Measurements from ENCODE around the gene ZNF354B. TPM values are rescaled to one million over a fixed set of nuclear protein-coding genes. Genes with fewer than 3 reads are reported as not detected.

Gene ZNF354B
- total and polyA plus RNA-seq, 4 donors: 1.9 to 8.3 (median 4.0) TPM

GRCh38 chr5:178817506-178817905 is 42.2 kb upstream of the ZNF354B start:
- DNase-seq (ENCODE audit: low spot score): no peak
- Histone ChIP-seq H3K9me3 (ENCODE audit: control insufficient read depth in 4 of 4, low read length in 3 of 4) (peaks cover 0 to 6% (median 4%) of the 10 kb centered on the region in 4 donors), H3K4me1 (ENCODE audit: control insufficient read depth in 4 of 4, insufficient read depth in 4 of 4, low read length in 3 of 4) (no peaks in the 10 kb centered on the region), H3K27me3 (ENCODE audit: control insufficient read depth in 4 of 4, insufficient read depth in 4 of 4, low read length in 3 of 4) (no peaks in the 10 kb centered on the region), H3K27ac (ENCODE audit: low read depth in 1 of 2, low read length in 2 of 2) (no peak overlapping the region), H3K36me3 (ENCODE audit: control insufficient read depth in 4 of 4, insufficient read depth in 3 of 4, low read depth in 1 of 4, low read length in 3 of 4) (no peaks in the 10 kb centered on the region), H3K4me3 (ENCODE audit: low read depth in 1 of 3, low read length in 3 of 3) (no peak overlapping the region), H3K9ac (ENCODE audit: low read depth in 1 of 2, low read length in 2 of 2) (no peak overlapping the region)
- TF ChIP-seq CTCF (IDR thresholded peaks at IDR 0.05; ENCODE audit: low read depth, low read length, missing input control) (no peak), RXRA (IDR thresholded peaks at IDR 0.05) (no peak), HNF4G (IDR thresholded peaks at IDR 0.05) (no peak), FOXA2 (IDR thresholded peaks at IDR 0.05) (no peak), GABPA (IDR thresholded peaks at IDR 0.05 in 1 of 2, conservative IDR thresholded peaks at IDR 0.05 in 1 of 2) (no peak), MAX (IDR thresholded peaks at IDR 0.05) (no peak), ATF3 (IDR thresholded peaks at IDR 0.05) (no peak), JUND (IDR thresholded peaks at IDR 0.05) (no peak), EGR1 (IDR thresholded peaks at IDR 0.05; ENCODE audit: low read depth in 2 of 2) (no peak), NR2F2 (IDR thresholded peaks at IDR 0.05) (no peak), REST (IDR thresholded peaks at IDR 0.05) (no peak), RAD21 (IDR thresholded peaks at IDR 0.05) (no peak), TAF1 (conservative IDR thresholded peaks at IDR 0.05) (no peak), FOXA1 (IDR thresholded peaks at IDR 0.05) (no peak), SP1 (IDR thresholded peaks at IDR 0.05) (no peak), ZBTB33 (IDR thresholded peaks at IDR 0.05) (no peak), HNF4A (conservative IDR thresholded peaks at IDR 0.05) (no peak)
- 85% methylated on average over 8 of the region's 8 CpGs for WGBS

GRCh38 chr5:178818094-178818493 is 41.7 kb upstream of the ZNF354B start:
- 86% methylated on average over 14 of the region's 14 CpGs for WGBS
- no peak overlapping the region for H3K4me3 ChIP-seq (ENCODE audit: low read depth in 1 of 3, low read length in 3 of 3)
- no peaks in the 10 kb centered on the region for H3K4me1 ChIP-seq (ENCODE audit: control insufficient read depth in 4 of 4, insufficient read depth in 4 of 4, low read length in 3 of 4)
- H3K27ac ChIP-seq (ENCODE audit: low read depth in 1 of 2, low read length in 2 of 2): no peak overlapping the region
- peaks cover 0 to 6% (median 2%) of the 10 kb centered on the region in 4 donors for H3K9me3 ChIP-seq (ENCODE audit: control insufficient read depth in 4 of 4, low read length in 3 of 4)
- DNase-seq (ENCODE audit: low spot score): no peak
- no peaks in the 10 kb centered on the region for H3K36me3 ChIP-seq (ENCODE audit: control insufficient read depth in 4 of 4, insufficient read depth in 3 of 4, low read depth in 1 of 4, low read length in 3 of 4)
- TF ChIP-seq FOXA1 (IDR thresholded peaks at IDR 0.05) (no peak), ZBTB33 (IDR thresholded peaks at IDR 0.05) (no peak), RXRA (IDR thresholded peaks at IDR 0.05) (no peak), ATF3 (IDR thresholded peaks at IDR 0.05) (no peak), TAF1 (conservative IDR thresholded peaks at IDR 0.05) (no peak), RAD21 (IDR thresholded peaks at IDR 0.05) (no peak), HNF4G (IDR thresholded peaks at IDR 0.05) (no peak), MAX (IDR thresholded peaks at IDR 0.05) (no peak), SP1 (IDR thresholded peaks at IDR 0.05) (no peak), NR2F2 (IDR thresholded peaks at IDR 0.05) (no peak), CTCF (IDR thresholded peaks at IDR 0.05; ENCODE audit: low read depth, low read length, missing input control) (no peak), GABPA (IDR thresholded peaks at IDR 0.05 in 1 of 2, conservative IDR thresholded peaks at IDR 0.05 in 1 of 2) (no peak), JUND (IDR thresholded peaks at IDR 0.05) (no peak), EGR1 (IDR thresholded peaks at IDR 0.05; ENCODE audit: low read depth in 2 of 2) (no peak)
- no peak overlapping the region for H3K9ac ChIP-seq (ENCODE audit: low read depth in 1 of 2, low read length in 2 of 2)
- H3K27me3 ChIP-seq (ENCODE audit: control insufficient read depth in 4 of 4, insufficient read depth in 4 of 4, low read length in 3 of 4): no peaks in the 10 kb centered on the region
